H1 (cell line): ENCODE data around the gene FADS2. TPM values are rescaled to one million over a fixed set of nuclear protein-coding genes. Genes with fewer than 3 reads are reported as not detected.

Experiments
- CBX5 ChIP-seq: fragments of 300-800, 300-1000 bp; sonication (generic); IDR thresholded peaks from 2 replicates; pipeline ENCODE4 v1.7.1; 2016; ENCODE audit warnings: antibody characterized with exemption, low read length, low read depth
- GABPA ChIP-seq: IDR thresholded peaks from 2 replicates; pipeline ENCODE4 v1.6.1; 2011; ENCODE audit warnings: mild to moderate bottlenecking, low read length, moderate library complexity, borderline replicate concordance; ENCODE audit not compliant: insufficient read depth
- POLR2A ChIP-seq, 2 experiments: IDR thresholded peaks; 1 replicate in 1 of 2; 2 replicates in 1 of 2; pipeline ENCODE4 v1.6.1; 2011; ENCODE audit warnings: low read depth in 2 of 2, low read length in 2 of 2, mild to moderate bottlenecking in 2 of 2; ENCODE audit errors: control extremely low read depth in 1 of 2
- POU5F1 ChIP-seq: IDR thresholded peaks from 2 replicates; pipeline ENCODE4 v1.6.1; 2011; ENCODE audit warnings: low read depth, mild to moderate bottlenecking, low read length, moderate library complexity
- RXRA ChIP-seq: IDR thresholded peaks from 2 replicates; pipeline ENCODE4 v1.6.1; 2011; ENCODE audit warnings: low read depth, mild to moderate bottlenecking, low read length, moderate library complexity; ENCODE audit not compliant: insufficient read depth
- SP2 ChIP-seq: IDR thresholded peaks from 2 replicates; pipeline ENCODE4 v1.6.1; 2012; ENCODE audit warnings: mild to moderate bottlenecking, low read length, inconsistent platforms
- polyA plus RNA-seq, 7 experiments: library from polyadenylated mRNA; depleted of rRNA in 3 of 7; stranded (reverse) in 5 of 7; unstranded in 2 of 7; fragments of >200 nt in 5 of 7; fragments of 200-250 nt in 2 of 7; gene quantifications; 1 replicate in 5 of 7; 2 replicates in 1 of 7; 4 replicates in 1 of 7; pipeline versions ENCODE4 v1.2.1 to v1.2.3, GENCODE V29; 2011 to 2013; ENCODE audit warnings: missing spikeins in 2 of 7, mixed read lengths in 2 of 7
- total RNA-seq: library from RNA; stranded (reverse); fragmentation: NEBNext Ultra II Directional; extraction: Animal tissue kit (Norgen Biotek cat#: 25700); gene quantifications from 2 replicates; pipeline ENCODE4 v1.2.1, GENCODE V29; 2021
- TF ChIP-seq, protein P1 (sequence below): IDR thresholded peaks from 2 replicates; pipeline ENCODE4 v1.6.1; 2012; ENCODE audit warnings: low read length, inconsistent platforms

The FADS2 gene
- total and polyA plus RNA-seq, 2 of the 8 experiments (the other 6 are each of a cell fraction or from before 2014, with no cell fraction given): 499 to 701 TPM

DNA sequence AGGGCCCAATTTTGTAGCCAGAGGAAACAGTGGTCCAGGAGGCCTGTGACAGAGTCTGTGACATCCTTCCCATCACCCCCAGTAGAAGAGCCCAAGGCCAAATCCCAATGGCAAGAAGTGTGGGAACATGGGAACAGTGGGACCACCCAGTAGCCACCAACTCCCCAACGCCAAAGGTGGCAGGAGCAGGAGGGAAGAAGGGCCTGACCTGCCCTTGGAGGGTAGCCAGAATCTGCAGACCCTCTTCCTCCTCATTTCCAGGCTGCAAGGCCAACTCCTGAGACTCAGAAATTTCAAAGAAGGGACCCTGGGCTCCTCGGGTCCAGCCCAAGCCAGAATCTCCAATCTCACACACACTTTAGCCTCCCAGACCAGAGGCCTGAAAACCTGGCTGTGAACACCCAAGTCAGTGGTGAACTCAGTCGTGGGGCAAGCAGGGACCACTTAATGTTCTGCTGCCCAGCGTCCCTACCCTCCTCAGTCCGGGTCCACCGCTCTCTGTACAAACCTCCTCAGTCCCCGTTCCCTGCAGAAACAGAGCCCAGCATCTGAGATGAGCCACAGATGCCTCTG is 83.1 kb downstream of the FADS2 start (continued):
- TF ChIP-seq, protein P1, sequence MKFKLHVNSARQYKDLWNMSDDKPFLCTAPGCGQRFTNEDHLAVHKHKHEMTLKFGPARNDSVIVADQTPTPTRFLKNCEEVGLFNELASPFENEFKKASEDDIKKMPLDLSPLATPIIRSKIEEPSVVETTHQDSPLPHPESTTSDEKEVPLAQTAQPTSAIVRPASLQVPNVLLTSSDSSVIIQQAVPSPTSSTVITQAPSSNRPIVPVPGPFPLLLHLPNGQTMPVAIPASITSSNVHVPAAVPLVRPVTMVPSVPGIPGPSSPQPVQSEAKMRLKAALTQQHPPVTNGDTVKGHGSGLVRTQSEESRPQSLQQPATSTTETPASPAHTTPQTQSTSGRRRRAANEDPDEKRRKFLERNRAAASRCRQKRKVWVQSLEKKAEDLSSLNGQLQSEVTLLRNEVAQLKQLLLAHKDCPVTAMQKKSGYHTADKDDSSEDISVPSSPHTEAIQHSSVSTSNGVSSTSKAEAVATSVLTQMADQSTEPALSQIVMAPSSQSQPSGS: no peak
- TF ChIP-seq RXRA (no peak), GABPA (no peak), CBX5 (no peak), POU5F1 (no peak), SP2 (no peak), POLR2A (IDR thresholded peaks at IDR 0.05; ENCODE audit: control extremely low read depth in 1 of 2, low read depth in 2 of 2, low read length in 2 of 2) (no peak)
